ENCODE measurements around the gene TRPV3. TPM values are rescaled to one million over a fixed set of nuclear protein-coding genes. Genes with fewer than 3 reads are reported as not detected.

TRPV3 gene
- total and polyA plus RNA-seq, 2 experiments from 2014 or later, result 0.15 to 0.69 TPM

DNA sequence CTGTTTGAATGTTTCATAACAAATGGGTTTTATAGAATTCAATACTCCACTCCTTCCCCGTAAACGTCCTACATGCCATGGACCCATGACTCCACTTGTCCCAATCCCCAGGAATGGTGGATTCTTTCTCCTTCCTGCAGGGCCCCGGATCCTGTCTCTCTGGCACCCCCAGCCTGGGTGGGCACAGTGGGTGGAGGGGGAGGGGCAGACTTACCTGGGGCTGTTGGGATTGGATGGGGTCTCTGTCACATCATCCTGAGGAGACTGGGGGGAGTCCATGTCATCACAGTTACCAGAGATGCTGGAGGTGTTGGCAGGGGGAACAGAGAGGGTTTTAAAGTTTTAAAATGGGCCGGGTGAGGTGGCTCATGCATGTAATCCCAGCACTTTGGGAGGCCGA, 13.2 kb downstream of the TRPV3 start (continued):
- TF ChIP-seq, protein P1, sequence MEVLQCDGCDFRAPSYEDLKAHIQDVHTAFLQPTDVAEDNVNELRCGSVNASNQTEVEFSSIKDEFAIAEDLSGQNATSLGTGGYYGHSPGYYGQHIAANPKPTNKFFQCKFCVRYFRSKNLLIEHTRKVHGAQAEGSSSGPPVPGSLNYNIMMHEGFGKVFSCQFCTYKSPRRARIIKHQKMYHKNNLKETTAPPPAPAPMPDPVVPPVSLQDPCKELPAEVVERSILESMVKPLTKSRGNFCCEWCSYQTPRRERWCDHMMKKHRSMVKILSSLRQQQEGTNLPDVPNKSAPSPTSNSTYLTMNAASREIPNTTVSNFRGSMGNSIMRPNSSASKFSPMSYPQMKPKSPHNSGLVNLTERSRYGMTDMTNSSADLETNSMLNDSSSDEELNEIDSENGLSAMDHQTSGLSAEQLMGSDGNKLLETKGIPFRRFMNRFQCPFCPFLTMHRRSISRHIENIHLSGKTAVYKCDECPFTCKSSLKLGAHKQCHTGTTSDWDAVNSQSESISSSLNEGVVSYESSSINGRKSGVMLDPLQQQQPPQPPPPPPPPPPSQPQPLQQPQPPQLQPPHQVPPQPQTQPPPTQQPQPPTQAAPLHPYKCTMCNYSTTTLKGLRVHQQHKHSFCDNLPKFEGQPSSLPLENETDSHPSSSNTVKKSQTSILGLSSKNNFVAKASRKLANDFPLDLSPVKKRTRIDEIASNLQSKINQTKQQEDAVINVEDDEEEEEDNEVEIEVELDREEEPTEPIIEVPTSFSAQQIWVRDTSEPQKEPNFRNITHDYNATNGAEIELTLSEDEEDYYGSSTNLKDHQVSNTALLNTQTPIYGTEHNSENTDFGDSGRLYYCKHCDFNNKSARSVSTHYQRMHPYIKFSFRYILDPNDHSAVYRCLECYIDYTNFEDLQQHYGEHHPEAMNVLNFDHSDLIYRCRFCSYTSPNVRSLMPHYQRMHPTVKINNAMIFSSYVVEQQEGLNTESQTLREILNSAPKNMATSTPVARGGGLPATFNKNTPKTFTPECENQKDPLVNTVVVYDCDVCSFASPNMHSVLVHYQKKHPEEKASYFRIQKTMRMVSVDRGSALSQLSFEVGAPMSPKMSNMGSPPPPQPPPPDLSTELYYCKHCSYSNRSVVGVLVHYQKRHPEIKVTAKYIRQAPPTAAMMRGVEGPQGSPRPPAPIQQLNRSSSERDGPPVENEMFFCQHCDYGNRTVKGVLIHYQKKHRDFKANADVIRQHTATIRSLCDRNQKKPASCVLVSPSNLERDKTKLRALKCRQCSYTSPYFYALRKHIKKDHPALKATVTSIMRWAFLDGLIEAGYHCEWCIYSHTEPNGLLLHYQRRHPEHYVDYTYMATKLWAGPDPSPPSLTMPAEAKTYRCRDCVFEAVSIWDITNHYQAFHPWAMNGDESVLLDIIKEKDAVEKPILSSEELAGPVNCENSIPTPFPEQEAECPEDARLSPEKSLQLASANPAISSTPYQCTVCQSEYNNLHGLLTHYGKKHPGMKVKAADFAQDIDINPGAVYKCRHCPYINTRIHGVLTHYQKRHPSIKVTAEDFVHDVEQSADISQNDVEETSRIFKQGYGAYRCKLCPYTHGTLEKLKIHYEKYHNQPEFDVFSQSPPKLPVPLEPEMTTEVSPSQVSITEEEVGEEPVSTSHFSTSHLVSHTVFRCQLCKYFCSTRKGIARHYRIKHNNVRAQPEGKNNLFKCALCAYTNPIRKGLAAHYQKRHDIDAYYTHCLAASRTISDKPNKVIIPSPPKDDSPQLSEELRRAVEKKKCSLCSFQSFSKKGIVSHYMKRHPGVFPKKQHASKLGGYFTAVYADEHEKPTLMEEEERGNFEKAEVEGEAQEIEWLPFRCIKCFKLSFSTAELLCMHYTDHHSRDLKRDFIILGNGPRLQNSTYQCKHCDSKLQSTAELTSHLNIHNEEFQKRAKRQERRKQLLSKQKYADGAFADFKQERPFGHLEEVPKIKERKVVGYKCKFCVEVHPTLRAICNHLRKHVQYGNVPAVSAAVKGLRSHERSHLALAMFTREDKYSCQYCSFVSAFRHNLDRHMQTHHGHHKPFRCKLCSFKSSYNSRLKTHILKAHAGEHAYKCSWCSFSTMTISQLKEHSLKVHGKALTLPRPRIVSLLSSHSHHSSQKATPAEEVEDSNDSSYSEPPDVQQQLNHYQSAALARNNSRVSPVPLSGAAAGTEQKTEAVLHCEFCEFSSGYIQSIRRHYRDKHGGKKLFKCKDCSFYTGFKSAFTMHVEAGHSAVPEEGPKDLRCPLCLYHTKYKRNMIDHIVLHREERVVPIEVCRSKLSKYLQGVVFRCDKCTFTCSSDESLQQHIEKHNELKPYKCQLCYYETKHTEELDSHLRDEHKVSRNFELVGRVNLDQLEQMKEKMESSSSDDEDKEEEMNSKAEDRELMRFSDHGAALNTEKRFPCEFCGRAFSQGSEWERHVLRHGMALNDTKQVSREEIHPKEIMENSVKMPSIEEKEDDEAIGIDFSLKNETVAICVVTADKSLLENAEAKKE (CRISPR knock-in tag; IDR thresholded peaks at IDR 0.05), result no peak
- TF ChIP-seq, protein P2, sequence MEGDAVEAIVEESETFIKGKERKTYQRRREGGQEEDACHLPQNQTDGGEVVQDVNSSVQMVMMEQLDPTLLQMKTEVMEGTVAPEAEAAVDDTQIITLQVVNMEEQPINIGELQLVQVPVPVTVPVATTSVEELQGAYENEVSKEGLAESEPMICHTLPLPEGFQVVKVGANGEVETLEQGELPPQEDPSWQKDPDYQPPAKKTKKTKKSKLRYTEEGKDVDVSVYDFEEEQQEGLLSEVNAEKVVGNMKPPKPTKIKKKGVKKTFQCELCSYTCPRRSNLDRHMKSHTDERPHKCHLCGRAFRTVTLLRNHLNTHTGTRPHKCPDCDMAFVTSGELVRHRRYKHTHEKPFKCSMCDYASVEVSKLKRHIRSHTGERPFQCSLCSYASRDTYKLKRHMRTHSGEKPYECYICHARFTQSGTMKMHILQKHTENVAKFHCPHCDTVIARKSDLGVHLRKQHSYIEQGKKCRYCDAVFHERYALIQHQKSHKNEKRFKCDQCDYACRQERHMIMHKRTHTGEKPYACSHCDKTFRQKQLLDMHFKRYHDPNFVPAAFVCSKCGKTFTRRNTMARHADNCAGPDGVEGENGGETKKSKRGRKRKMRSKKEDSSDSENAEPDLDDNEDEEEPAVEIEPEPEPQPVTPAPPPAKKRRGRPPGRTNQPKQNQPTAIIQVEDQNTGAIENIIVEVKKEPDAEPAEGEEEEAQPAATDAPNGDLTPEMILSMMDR (conservative IDR thresholded peaks at IDR 0.05; ENCODE audit: low read depth in 2 of 2), result no peak
- TF ChIP-seq NANOG (IDR thresholded peaks at IDR 0.05; ENCODE audit: borderline replicate concordance) (no peak), POLR2AphosphoS5 (IDR thresholded peaks at IDR 0.05; ENCODE audit: low read depth) (no peak), EZH2 (IDR thresholded peaks at IDR 0.05; ENCODE audit: low read depth, unreplicated experiment) (no peak)

DNA sequence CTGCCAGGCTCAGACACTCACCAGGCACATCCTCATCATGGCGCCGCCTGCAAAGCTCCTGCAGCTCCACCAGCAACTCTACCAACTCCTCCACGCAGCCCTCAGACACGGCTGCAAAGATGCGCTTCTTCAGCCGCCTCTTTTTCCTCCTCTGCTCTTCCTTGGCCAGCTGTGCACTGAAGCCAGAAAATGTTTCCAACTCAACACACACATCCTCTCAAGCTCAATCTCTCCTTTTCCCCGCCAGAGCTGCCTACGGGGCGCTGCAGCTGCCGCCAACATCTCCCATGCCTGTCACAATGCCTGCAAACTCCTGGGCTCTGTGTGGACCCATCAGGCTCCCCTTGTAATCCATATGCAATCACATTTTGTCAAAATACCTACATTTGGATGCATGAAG, 14.2 kb downstream of the TRPV3 start:
- Mint-ChIP-seq H3K4me3 (no peak overlapping the region), H3K36me3 (ENCODE audit: low read depth) (no peaks in the 10 kb centered on the region; the same call in 2 of the 3 replicates), H3K9me3 (no peaks in the 10 kb centered on the region), H3K27me3 (ENCODE audit: insufficient read depth, low read depth, poor library complexity) (peaks cover 9% of the 10 kb centered on the region), H3K4me1 (no peaks in the 10 kb centered on the region; the same call in 2 of the 3 replicates), H3K27ac (no peak overlapping the region)
- no peak for ATAC-seq
- TF ChIP-seq ZNF331 (CRISPR knock-in tag; IDR thresholded peaks at IDR 0.05; ENCODE audit: low read depth) (no peak), STAT1 (IDR thresholded peaks at IDR 0.05; ENCODE audit: unreplicated experiment) (no peak), EZH2 (IDR thresholded peaks at IDR 0.05; ENCODE audit: low read depth, unreplicated experiment) (no peak)
- Histone ChIP-seq H3F3A (replicated peaks; ENCODE audit: low read depth) (no peaks in the 10 kb centered on the region), H3K4me2 (no peak overlapping the region), H3K79me2 (replicated peaks; ENCODE audit: insufficient read depth) (no peaks in the 10 kb centered on the region), H3K27ac (ENCODE audit: low read depth) (no peak overlapping the region), H3K4me3 (no peak overlapping the region), H3K27me3 (ENCODE audit: insufficient read depth) (no peaks in the 10 kb centered on the region), H4K20me1 (replicated peaks; ENCODE audit: insufficient read depth) (no peaks in the 10 kb centered on the region), H2AFZ (no peak overlapping the region), H3K9me2 (ENCODE audit: insufficient read depth) (no peaks in the 10 kb centered on the region), H3K4me1 (ENCODE audit: insufficient read depth) (no peaks in the 10 kb centered on the region), H3K36me3 (ENCODE audit: insufficient read depth) (no peaks in the 10 kb centered on the region)
- DNase-seq (ENCODE audit: low spot score), result no peak
